Loucy (cell line): Measurements from ENCODE around the gene MTREX.

Experiments used
- CTCF ChIP-seq: fragments of 200-600 bp; sonication (generic); conservative IDR thresholded peaks from 2 replicates; pipeline ENCODE4 v1.5.1; 2014; ENCODE audit warnings: mild to moderate bottlenecking, antibody characterized with exemption, low read length
- EZH2phosphoT487 ChIP-seq: fragments of 200-600 bp; IDR thresholded peaks from 2 replicates; pipeline ENCODE4 v1.6.1; 2018; ENCODE audit warnings: antibody characterized with exemption, mild to moderate bottlenecking, moderate library complexity, borderline replicate concordance

DNA sequence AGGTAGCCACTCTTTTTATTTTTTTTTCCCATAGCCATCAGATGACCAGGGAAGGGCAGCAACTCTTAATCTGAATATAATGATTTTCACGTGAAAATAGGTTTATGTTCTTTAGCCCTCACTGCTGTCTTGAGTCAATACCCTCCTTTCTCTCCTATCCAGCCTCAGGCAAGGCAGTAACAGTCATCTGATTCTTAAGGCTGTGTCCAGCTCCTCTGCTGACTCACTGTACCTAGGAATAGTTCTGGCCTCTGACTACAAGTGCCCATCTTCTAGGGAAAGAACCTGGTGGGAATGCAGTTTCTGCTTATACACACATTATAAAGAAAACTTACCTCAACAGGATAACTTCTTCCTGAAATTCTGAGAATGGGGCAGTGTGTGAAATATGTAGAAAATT, 31.0 kb upstream of the MTREX start:
- TF ChIP-seq CTCF (no peak), EZH2phosphoT487 (no peak)
